ENCODE measurements around the gene ATG2B.
A peak's percentile ranks its signal among the peaks of the same experiment; 100 is the strongest.
"Not testable (repeated sequence)": the region's sequence is repeated elsewhere in the genome, so short reads cannot be mapped to it uniquely, and the experiment has no call there.

The ATG2B gene

GRCh38 chr14:96247031-96247430 lies 116.1 kb downstream of the ATG2B start:
- TF ChIP-seq CTCF (IDR thresholded peaks at IDR 0.05; ENCODE audit: low read depth, low read length): no peak
- no peak overlapping the region for H3K4me3 ChIP-seq (ENCODE audit: low read depth, low read length)
- in situ Hi-C loops (cut with HindIII; ENCODE audit: low sequenced_read_pairs): no loop called here
- DNase-seq (ENCODE audit: low read depth, low spot score): no peak

GRCh38 chr14:96246539-96246847 lies 116.6 kb downstream of the ATG2B start:
- no peak overlapping the region for H3K4me3 ChIP-seq (ENCODE audit: low read depth, low read length)
- in situ Hi-C loops (cut with HindIII; ENCODE audit: low sequenced_read_pairs): no loop called here
- peak; percentile 84 for DNase-seq (ENCODE audit: low read depth, low spot score)
- TF ChIP-seq CTCF (IDR thresholded peaks at IDR 0.05; ENCODE audit: low read depth, low read length): no peak

- in situ Hi-C loops (cut with HindIII; ENCODE audit: low sequenced_read_pairs): no loop called here
- H3K4me3 ChIP-seq (ENCODE audit: low read depth, low read length): no peak overlapping the region
- DNase-seq (ENCODE audit: low read depth, low spot score): no peak
- no peak for TF ChIP-seq CTCF (IDR thresholded peaks at IDR 0.05; ENCODE audit: low read depth, low read length)
These were observed 117.2 kb downstream of the ATG2B start for GRCh38 chr14:96245710-96246538.

- in situ Hi-C loops (cut with HindIII; ENCODE audit: low sequenced_read_pairs); H3K4me3 ChIP-seq (ENCODE audit: low read depth, low read length): not testable (repeated sequence)
These were observed 118.1 kb downstream of the ATG2B start for GRCh38 chr14:96245074-96245473.

GRCh38 chr14:96243785-96244184 lies 119.4 kb downstream of the ATG2B start:
- in situ Hi-C loops (cut with HindIII; ENCODE audit: low sequenced_read_pairs): no loop called here

More at GRCh38 chr14:96245074-96245473, 118.1 kb downstream of the ATG2B start:
- not testable (repeated sequence) for DNase-seq (ENCODE audit: low read depth, low spot score)

GRCh38 chr14:96242126-96242525 lies 121.0 kb downstream of the ATG2B start:
- no peak for TF ChIP-seq CTCF (IDR thresholded peaks at IDR 0.05; ENCODE audit: low read depth, low read length)
- no peak for DNase-seq (ENCODE audit: low read depth, low spot score)
- in situ Hi-C loops (cut with HindIII; ENCODE audit: low sequenced_read_pairs): no loop called here

More at GRCh38 chr14:96243785-96244184, 119.4 kb downstream of the ATG2B start:
- H3K4me3 ChIP-seq (ENCODE audit: low read depth, low read length): no peak overlapping the region
- DNase-seq (ENCODE audit: low read depth, low spot score): no peak
- no peak for TF ChIP-seq CTCF (IDR thresholded peaks at IDR 0.05; ENCODE audit: low read depth, low read length)

GRCh38 chr14:96240641-96241040 lies 122.5 kb downstream of the ATG2B start:
- DNase-seq (ENCODE audit: low read depth, low spot score): no peak
- in situ Hi-C loops (cut with HindIII; ENCODE audit: low sequenced_read_pairs): no loop called here
- no peak for TF ChIP-seq CTCF (IDR thresholded peaks at IDR 0.05; ENCODE audit: low read depth, low read length)
- no peak overlapping the region for H3K4me3 ChIP-seq (ENCODE audit: low read depth, low read length)

More at GRCh38 chr14:96242126-96242525, 121.0 kb downstream of the ATG2B start:
- H3K4me3 ChIP-seq (ENCODE audit: low read depth, low read length): no peak overlapping the region

All from astrocyte of the spinal cord (primary cell).